Kidney (tissue), 14 donors: ENCODE measurements around the gene ANO6. TPM values are rescaled to one million over a fixed set of nuclear protein-coding genes. Genes with fewer than 3 reads are reported as not detected.

Experiments
- DNase-seq, 5 donors: peaks; one replicate each; pipeline ENCODE4 v3.0.0-alpha.2; 2013 to 2020
- FAIRE-seq: peaks from 2 replicates; lab custom pipeline; 2012; peaks lifted over from hg19 to GRCh38; lab: Jason Lieb, UNC
- H3K27ac ChIP-seq, 2 donors: one replicate each; pipeline ENCODE4 v1.7.0; 2013; ENCODE audit warnings: low read depth in 2 of 2, low read length in 2 of 2, inconsistent platforms in 1 of 2
- H3K27me3 ChIP-seq: one replicate; pipeline ENCODE4 v1.7.1; 2013; ENCODE audit warnings: low read length, inconsistent platforms; ENCODE audit not compliant: control insufficient read depth, insufficient read depth
- H3K36me3 ChIP-seq, 3 donors: one replicate each; pipeline versions ENCODE4 v1.7.0 to v1.7.1; 2013; ENCODE audit warnings: low read length in 3 of 3, control low read depth in 1 of 3, inconsistent platforms in 1 of 3; ENCODE audit not compliant: insufficient read depth in 3 of 3, control insufficient read depth in 2 of 3
- H3K4me1 ChIP-seq, 3 donors: one replicate each; pipeline versions ENCODE4 v1.7.0 to v1.7.1; 2013; ENCODE audit warnings: low read length in 3 of 3, inconsistent platforms in 1 of 3, low read depth in 1 of 3; ENCODE audit not compliant: control insufficient read depth in 2 of 3, insufficient read depth in 2 of 3
- H3K4me3 ChIP-seq, 3 donors: one replicate each; pipeline versions ENCODE4 v1.7.0 to v1.8.1; 2013; ENCODE audit warnings: low read length in 3 of 3, control low read depth in 1 of 3, inconsistent platforms in 1 of 3
- H3K9ac ChIP-seq, 3 donors: one replicate each; pipeline versions ENCODE4 v1.7.0 to v1.7.1; 2013; ENCODE audit warnings: low read length in 3 of 3, control low read depth in 1 of 3, inconsistent platforms in 1 of 3
- H3K9me3 ChIP-seq, 3 donors: one replicate each; pipeline versions ENCODE4 v1.7.0 to v1.7.1; 2013; ENCODE audit warnings: low read length in 3 of 3, control low read depth in 1 of 3, inconsistent platforms in 1 of 3; ENCODE audit not compliant: control insufficient read depth in 2 of 3, insufficient read depth in 1 of 3
- CTCF ChIP-seq: IDR thresholded peaks from 3 replicates; pipeline ENCODE4 v1.5.1; 2012; ENCODE audit warnings: mild to moderate bottlenecking, moderate library complexity, borderline replicate concordance; ENCODE audit not compliant: insufficient read depth; ENCODE audit errors: extremely low read depth
- intact Hi-C: fragments of 100-400 bp; cut with DNase I; formaldehyde crosslinking; loops from one replicate; pipeline ENCODE4 v1.11.1; 2022
- polyA plus RNA-seq: library from polyadenylated mRNA; stranded (reverse); fragments of 350-450 nt; fragmentation: Illumina TruSeq; extraction: RNeasy Lipid Tissue Mini Kit (QIAGEN cat#74804); gene quantifications from one replicate; pipeline ENCODE4 v1.2.3, GENCODE V29; 2014; ENCODE audit warnings: low read depth, low replicate concordance; ENCODE audit not compliant: insufficient read depth
- total RNA-seq: library from RNA; stranded (reverse); fragmentation: NEBNext Ultra II Directional; extraction: Animal tissue kit (Norgen Biotek cat#: 25700); gene quantifications from one replicate; pipeline ENCODE4 v1.2.1, GENCODE V29; 2021
- donor health status: control.
- donor health status: control.
- donor health status: control.
- donor health status: control.
- donor health status: control.
- donor health status: DM: yes; HTN: yes; CAD: no.
- donor health status: Normal renal cell carcinoma (clear cell type).

Gene ANO6
- total and polyA plus RNA-seq, 2 donors from 2014 or later, result 17.2 to 46.3 TPM

- Histone ChIP-seq H3K27me3 (no peaks in the 10 kb centered on the region), H3K4me1 (peaks cover 6 to 20% (median 16%) of the 10 kb centered on the region in 3 donors), H3K9ac (no peak overlapping the region), H3K9me3 (no peaks in the 10 kb centered on the region), H3K4me3 (no peak overlapping the region), H3K27ac (no peak overlapping the region), H3K36me3 (no peaks in the 10 kb centered on the region)
- intact Hi-C loops, result no loop called here
- TF ChIP-seq CTCF, result no peak
- DNase-seq (no peak), FAIRE-seq (no peak)
Observed at GRCh38 chr12:45257185-45257930, 41.5 kb downstream of the ANO6 start.

- Histone ChIP-seq H3K4me1 (peaks cover 6 to 20% (median 16%) of the 10 kb centered on the region in 3 donors), H3K9ac (no peak overlapping the region), H3K36me3 (no peaks in the 10 kb centered on the region), H3K27me3 (no peaks in the 10 kb centered on the region), H3K4me3 (peak overlapping the region in 2 of 3 donors; percentile 17 to 18), H3K9me3 (no peaks in the 10 kb centered on the region), H3K27ac (peak overlapping the region; percentile 58 to 77)
- intact Hi-C loops, result no loop called here
- DNase-seq (no peak), FAIRE-seq (no peak)
- TF ChIP-seq CTCF, result no peak
Observed at GRCh38 chr12:45259675-45260074, 43.8 kb downstream of the ANO6 start.

- intact Hi-C loops, result no loop called here
- Histone ChIP-seq H3K4me1 (peaks cover 6 to 20% (median 16%) of the 10 kb centered on the region in 3 donors), H3K9ac (no peak overlapping the region), H3K4me3 (peak overlapping the region in 2 of 3 donors; percentile 17 to 18), H3K27me3 (no peaks in the 10 kb centered on the region), H3K27ac (peak overlapping the region; percentile 58 to 77), H3K9me3 (no peaks in the 10 kb centered on the region), H3K36me3 (no peaks in the 10 kb centered on the region)
- DNase-seq (peak in 2 of 5 donors; percentile 40 to 47), FAIRE-seq (no peak)
- TF ChIP-seq CTCF, result no peak
Observed at GRCh38 chr12:45260104-45260815, 44.4 kb downstream of the ANO6 start.
